Thymus (tissue), 11 donors: ENCODE results near the gene NBPF3. TPM values are rescaled to one million over a fixed set of nuclear protein-coding genes. Genes with fewer than 3 reads are reported as not detected.
"Not testable (repeated sequence)": the region's sequence is repeated elsewhere in the genome, so short reads cannot be mapped to it uniquely, and the experiment has no call there.

Experiments used
- DNase-seq, 9 donors: peaks; one replicate each; pipeline ENCODE4 v3.0.0-alpha.2; 2013; ENCODE audit warnings: low spot score in 9 of 9, low read depth in 6 of 9, missing footprints in 1 of 9
- H3K27ac ChIP-seq, 2 donors: one replicate each; pipeline ENCODE4 v1.5.1; 2013; ENCODE audit warnings: control low read depth in 1 of 2, low read depth in 1 of 2, low read length in 1 of 2, mild to moderate bottlenecking in 1 of 2, moderate library complexity in 1 of 2
- H3K27me3 ChIP-seq, 2 donors: one replicate each; pipeline ENCODE4 v1.5.1; 2013; ENCODE audit warnings: low read length in 1 of 2; ENCODE audit not compliant: control insufficient read depth in 2 of 2, insufficient read depth in 1 of 2
- H3K36me3 ChIP-seq, 2 donors: one replicate each; pipeline ENCODE4 v1.5.1; 2013; ENCODE audit warnings: low read length in 1 of 2, mild to moderate bottlenecking in 1 of 2, moderate library complexity in 1 of 2; ENCODE audit not compliant: control insufficient read depth in 2 of 2, insufficient read depth in 2 of 2
- H3K4me1 ChIP-seq, 2 donors: one replicate each; pipeline ENCODE4 v1.5.1; 2013; ENCODE audit warnings: low read length in 2 of 2; ENCODE audit not compliant: control insufficient read depth in 2 of 2, insufficient read depth in 2 of 2
- H3K4me3 ChIP-seq, 2 donors: one replicate each; pipeline ENCODE4 v1.5.1; 2013; ENCODE audit warnings: low read length in 2 of 2, control low read depth in 1 of 2, mild to moderate bottlenecking in 1 of 2
- H3K9me3 ChIP-seq, 2 donors: one replicate each; pipeline ENCODE4 v1.5.1; 2013; ENCODE audit warnings: low read length in 1 of 2, mild to moderate bottlenecking in 1 of 2; ENCODE audit not compliant: control insufficient read depth in 2 of 2, insufficient read depth in 1 of 2
- WGBS: extraction: QIAGEN DNeasy Blood & Tissue Kit; methylation state at CpG from one replicate; pipeline ENCODE4 v1.1.7; 2013; 5-methylcytosine and 5-hydroxymethylcytosine counted together
- polyA plus RNA-seq: library from polyadenylated mRNA; stranded (reverse); fragments of 200-250 nt; gene quantifications from one replicate; pipeline ENCODE4 v1.2.3, GENCODE V29; 2013
- total RNA-seq: library from RNA; stranded (reverse); fragments of 120-200 nt; gene quantifications from one replicate; pipeline ENCODE4 v1.2.4, GENCODE V29; 2013
- donor health status: healthy.

Gene NBPF3
- total and polyA plus RNA-seq, 2 donors: 1.6 to 3.1 TPM

DNA sequence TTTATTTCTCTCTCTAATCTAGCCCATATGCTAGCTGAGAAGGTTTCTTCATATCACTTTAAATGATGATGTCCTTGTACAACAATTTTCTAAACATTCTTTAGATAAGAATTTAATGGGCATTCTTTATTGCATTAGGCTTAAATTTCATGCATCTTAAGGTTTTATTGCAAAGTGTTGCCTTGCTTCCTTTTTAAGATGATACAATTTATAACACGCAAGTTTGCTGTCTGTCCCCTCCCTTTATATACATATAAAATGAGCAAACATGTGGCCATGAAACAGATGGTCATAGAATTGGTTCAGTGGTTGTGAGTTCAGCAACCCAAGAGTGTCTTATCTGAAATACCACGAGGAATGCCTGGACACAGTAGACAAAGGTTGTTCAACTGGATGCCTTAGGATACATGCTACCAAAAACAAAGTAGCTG, 12.1 kb downstream of the NBPF3 start:
- H3K4me3 ChIP-seq: no peak overlapping the region
- H3K4me1 ChIP-seq: peaks cover 5 to 7% of the 10 kb centered on the region in 2 donors
- no peaks in the 10 kb centered on the region for H3K36me3 ChIP-seq
- no peaks in the 10 kb centered on the region for H3K27me3 ChIP-seq
- H3K9me3 ChIP-seq: no peaks in the 10 kb centered on the region
- DNase-seq: no peak
- H3K27ac ChIP-seq: no peak overlapping the region
- WGBS: 90% methylated on average over 2 of the region's 2 CpGs

DNA sequence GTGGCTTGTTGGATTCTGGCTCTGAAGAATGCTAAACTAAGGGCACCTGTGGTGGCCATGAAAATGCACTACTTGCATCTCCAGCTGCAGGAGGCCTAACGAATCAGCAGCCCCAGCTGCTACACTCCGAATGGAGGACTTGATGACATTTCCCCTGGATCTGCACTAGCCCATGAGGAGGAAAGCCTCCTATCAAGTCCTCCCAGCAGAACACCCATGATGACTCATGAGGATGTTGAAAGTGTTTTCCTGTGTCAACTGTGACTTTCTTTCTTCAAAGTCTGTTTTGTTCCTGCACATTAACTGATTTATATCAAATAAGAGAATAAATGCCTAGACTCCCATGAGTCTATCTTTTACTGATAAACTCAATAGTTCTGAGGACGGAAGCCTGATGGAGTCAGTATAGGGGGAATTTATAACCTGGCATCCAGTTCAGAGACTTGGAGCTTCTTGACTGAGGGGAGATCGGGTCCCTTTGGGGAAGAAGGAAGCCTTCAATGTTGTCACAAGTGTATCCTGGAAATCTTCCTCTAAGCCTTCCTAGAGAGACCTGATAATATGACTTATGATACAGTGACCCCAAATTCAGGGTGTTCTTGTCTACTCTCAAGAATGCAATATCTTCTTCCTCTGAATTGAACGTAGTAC, 14.2 kb downstream of the NBPF3 start:
- not testable (repeated sequence) for H3K9me3 ChIP-seq, H3K27me3 ChIP-seq, H3K36me3 ChIP-seq, H3K4me3 ChIP-seq, H3K4me1 ChIP-seq, H3K27ac ChIP-seq
- 55% methylated on average over 5 of the region's 5 CpGs for WGBS
- DNase-seq: peak in 1 of 9 donors; percentile 31

GRCh38 chr1:21454904-21455303, 15.0 kb downstream of the NBPF3 start:
- WGBS: 95% methylated on average over 4 of the region's 5 CpGs
- not testable (repeated sequence) for DNase-seq, H3K27me3 ChIP-seq, H3K36me3 ChIP-seq, H3K27ac ChIP-seq, H3K4me3 ChIP-seq, H3K4me1 ChIP-seq, H3K9me3 ChIP-seq

DNA sequence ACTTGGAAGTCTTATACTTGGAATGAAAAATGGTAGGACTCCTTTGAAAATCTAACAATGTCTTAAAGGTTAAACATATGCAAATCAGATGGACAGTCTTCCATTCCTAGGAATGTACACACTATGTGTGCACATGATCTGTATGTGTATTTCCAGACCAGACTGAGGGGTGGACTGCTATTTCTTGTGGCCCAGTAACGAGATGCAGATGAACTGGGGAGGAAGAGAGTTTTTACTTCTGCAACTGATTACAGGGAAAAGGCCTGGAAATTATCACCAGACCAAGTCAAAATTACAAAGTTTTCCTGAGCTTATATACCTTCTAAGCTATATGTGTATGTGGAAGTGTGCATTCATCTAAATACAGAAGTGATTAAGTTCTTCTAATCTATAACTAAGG, 17.7 kb downstream of the NBPF3 start:
- 100% methylated on average over 1 of the region's 1 CpG for WGBS
- peaks cover 2% of the 10 kb centered on the region in 2 donors for H3K4me1 ChIP-seq
- H3K27me3 ChIP-seq: no peaks in the 10 kb centered on the region
- H3K36me3 ChIP-seq: no peaks in the 10 kb centered on the region
- H3K9me3 ChIP-seq: no peaks in the 10 kb centered on the region
- DNase-seq: no peak
- no peak overlapping the region for H3K4me3 ChIP-seq
- H3K27ac ChIP-seq: no peak overlapping the region

GRCh38 chr1:21465127-21465526, 25.2 kb downstream of the NBPF3 start:
- not testable (repeated sequence) for H3K27me3 ChIP-seq, DNase-seq, H3K4me3 ChIP-seq, H3K4me1 ChIP-seq, H3K27ac ChIP-seq, H3K9me3 ChIP-seq, H3K36me3 ChIP-seq

DNA sequence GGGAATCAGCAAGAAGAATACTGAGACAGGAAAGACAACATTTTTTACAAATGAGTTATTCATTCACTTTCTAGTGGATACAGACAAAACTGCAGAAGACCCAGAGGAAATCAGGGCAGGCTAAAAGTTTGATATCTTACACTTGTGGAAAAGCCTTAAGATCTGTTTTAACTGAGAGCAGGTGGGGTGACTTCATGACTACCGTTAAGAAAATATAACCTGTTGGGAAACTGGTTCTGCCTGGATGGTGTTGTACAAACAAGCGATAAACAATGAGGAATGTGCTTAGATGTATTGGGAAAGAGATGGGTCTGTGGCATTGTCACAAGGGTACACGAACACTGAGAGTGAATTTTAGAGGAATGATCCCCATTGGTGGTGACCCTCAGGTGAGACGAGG, 28.0 kb downstream of the NBPF3 start:
- DNase-seq, H3K4me1 ChIP-seq, H3K27ac ChIP-seq, H3K36me3 ChIP-seq, H3K27me3 ChIP-seq, H3K4me3 ChIP-seq, H3K9me3 ChIP-seq: not testable (repeated sequence)
- whole genome bisulfite sequencing: 96% methylated on average over 4 of the region's 4 CpGs

DNA sequence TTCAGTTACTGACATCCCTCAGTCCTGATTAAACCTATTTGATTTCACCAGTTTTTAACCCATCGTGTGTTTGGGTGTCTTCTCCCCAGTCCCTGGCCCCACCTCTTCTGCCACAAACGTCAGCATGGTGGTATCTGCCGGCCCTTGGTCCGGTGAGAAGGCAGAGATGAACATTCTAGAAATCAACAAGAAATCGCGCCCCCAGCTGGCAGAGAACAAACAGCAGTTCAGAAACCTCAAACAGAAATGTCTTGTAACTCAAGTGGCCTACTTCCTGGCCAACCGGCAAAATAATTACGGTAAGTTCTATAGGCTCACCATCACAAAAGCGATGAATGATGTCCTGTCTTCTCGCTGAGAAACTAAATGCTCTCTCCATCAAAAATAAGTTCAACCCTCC, 28.7 kb downstream of the NBPF3 start:
- peak in 3 of 9 donors; percentile 3 to 45 (median 18) for DNase-seq
- no peaks in the 10 kb centered on the region for H3K4me1 ChIP-seq
- H3K27ac ChIP-seq: no peak overlapping the region
- H3K4me3 ChIP-seq: no peak overlapping the region
- H3K36me3 ChIP-seq: no peaks in the 10 kb centered on the region
- H3K9me3 ChIP-seq: no peaks in the 10 kb centered on the region
- H3K27me3 ChIP-seq: no peaks in the 10 kb centered on the region
- 29% methylated on average over 10 of the region's 10 CpGs for WGBS

GRCh38 chr1:21469581-21469980, 29.6 kb downstream of the NBPF3 start:
- no peak overlapping the region for H3K27ac ChIP-seq
- no peaks in the 10 kb centered on the region for H3K9me3 ChIP-seq
- H3K4me1 ChIP-seq: no peaks in the 10 kb centered on the region
- DNase-seq: no peak
- WGBS: 89% methylated on average over 9 of the region's 9 CpGs
- H3K4me3 ChIP-seq: no peak overlapping the region
- H3K27me3 ChIP-seq: no peaks in the 10 kb centered on the region
- H3K36me3 ChIP-seq: no peaks in the 10 kb centered on the region

DNA sequence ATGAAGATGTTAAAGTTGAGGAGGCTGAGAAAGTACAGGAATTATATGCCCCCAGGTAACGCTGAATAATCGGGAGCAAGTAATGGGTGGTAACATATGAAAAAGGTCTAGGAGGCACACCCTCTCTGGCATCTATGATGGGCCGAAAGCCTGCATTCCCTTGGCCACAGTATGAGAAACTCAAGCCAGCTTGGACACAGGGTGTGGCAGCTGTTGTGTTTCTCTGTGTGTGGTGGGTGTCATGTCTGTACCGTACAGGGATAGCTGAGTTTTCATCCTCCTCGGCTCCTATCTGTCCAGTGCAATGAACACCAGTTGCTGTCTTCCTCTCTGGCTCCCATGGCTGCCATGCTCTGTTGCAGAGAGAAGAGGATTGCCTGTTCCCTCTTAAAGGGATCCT, 32.9 kb downstream of the NBPF3 start:
- Histone ChIP-seq H3K27ac (no peak overlapping the region), H3K4me3 (no peak overlapping the region), H3K27me3 (no peaks in the 10 kb centered on the region), H3K4me1 (no peaks in the 10 kb centered on the region), H3K9me3 (no peaks in the 10 kb centered on the region), H3K36me3 (no peaks in the 10 kb centered on the region)
- WGBS: 96% methylated on average over 5 of the region's 5 CpGs
- no peak for DNase-seq

DNA sequence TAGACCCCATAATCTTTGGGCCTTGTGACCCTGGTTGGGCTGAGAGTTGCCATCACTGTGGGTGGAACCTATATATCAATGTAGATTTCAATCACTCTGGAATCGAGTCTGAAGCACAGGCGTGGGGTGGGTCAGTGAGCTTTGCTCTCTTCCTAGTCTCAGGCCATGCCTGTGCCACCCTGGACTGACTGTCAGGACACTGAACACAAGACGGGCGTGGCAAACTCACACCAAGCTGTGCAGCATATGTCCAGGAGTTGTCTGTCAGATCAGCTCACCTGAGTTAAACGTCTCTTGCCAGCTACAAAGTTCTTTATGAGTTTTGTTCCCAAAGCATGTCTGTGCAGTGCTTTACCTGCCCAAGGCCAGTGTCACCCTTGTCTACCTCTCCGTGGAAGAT, 38.4 kb downstream of the NBPF3 start:
- no peak for DNase-seq
- Histone ChIP-seq H3K9me3 (no peaks in the 10 kb centered on the region), H3K4me3 (no peak overlapping the region), H3K4me1 (no peaks in the 10 kb centered on the region), H3K36me3 (no peaks in the 10 kb centered on the region), H3K27me3 (no peaks in the 10 kb centered on the region), H3K27ac (no peak overlapping the region)
- 95% methylated on average over 6 of the region's 6 CpGs for WGBS
